ENCODE measurements around the gene MAD1L1.

The MAD1L1 gene

GRCh38 chr7:2201686-2202360, 30.9 kb downstream of the MAD1L1 start:
- DNase-seq (ENCODE audit: low read depth, low spot score): no peak

- no peak for DNase-seq (ENCODE audit: low read depth, low spot score)
These were observed 31.6 kb downstream of the MAD1L1 start for GRCh38 chr7:2201128-2201527.

- DNase-seq (ENCODE audit: low read depth, low spot score): no peak
These were observed 32.2 kb downstream of the MAD1L1 start for GRCh38 chr7:2200584-2200980.

- DNase-seq (ENCODE audit: low read depth, low spot score): no peak
These were observed 32.7 kb downstream of the MAD1L1 start for GRCh38 chr7:2199956-2200583.

- no peak for DNase-seq (ENCODE audit: low read depth, low spot score)
These were observed 33.2 kb downstream of the MAD1L1 start for GRCh38 chr7:2199528-2199927.

- DNase-seq (ENCODE audit: low read depth, low spot score): no peak
These were observed 34.0 kb downstream of the MAD1L1 start for GRCh38 chr7:2198760-2199159.

GRCh38 chr7:2198206-2198605, 34.5 kb downstream of the MAD1L1 start:
- no peak for DNase-seq (ENCODE audit: low read depth, low spot score)

- DNase-seq (ENCODE audit: low read depth, low spot score): no peak
These were observed 35.1 kb downstream of the MAD1L1 start for GRCh38 chr7:2197436-2198155.

GRCh38 chr7:2196381-2197378, 36.1 kb downstream of the MAD1L1 start:
- DNase-seq (ENCODE audit: low read depth, low spot score): no peak

GRCh38 chr7:2195400-2196246, 37.1 kb downstream of the MAD1L1 start:
- no peak for DNase-seq (ENCODE audit: low read depth, low spot score)

- no peak for DNase-seq (ENCODE audit: low read depth, low spot score)
These were observed 39.0 kb downstream of the MAD1L1 start for GRCh38 chr7:2193575-2194305.

GRCh38 chr7:2192831-2193534, 39.8 kb downstream of the MAD1L1 start:
- DNase-seq (ENCODE audit: low read depth, low spot score): no peak

GRCh38 chr7:2191016-2191415, 41.7 kb downstream of the MAD1L1 start:
- DNase-seq (ENCODE audit: low read depth, low spot score): peak; percentile 69

- DNase-seq (ENCODE audit: low read depth, low spot score): peak; percentile 78
These were observed 42.2 kb downstream of the MAD1L1 start for GRCh38 chr7:2190531-2190930.

- no peak for DNase-seq (ENCODE audit: low read depth, low spot score)
These were observed 46.6 kb downstream of the MAD1L1 start for GRCh38 chr7:2186166-2186565.

GRCh38 chr7:2185715-2186114, 47.0 kb downstream of the MAD1L1 start:
- DNase-seq (ENCODE audit: low read depth, low spot score): no peak

- no peak for DNase-seq (ENCODE audit: low read depth, low spot score)
These were observed 50.3 kb downstream of the MAD1L1 start for GRCh38 chr7:2182461-2182860.

GRCh38 chr7:2181077-2181854, 51.5 kb downstream of the MAD1L1 start:
- no peak for DNase-seq (ENCODE audit: low read depth, low spot score)

- peak; percentile 21 for DNase-seq (ENCODE audit: low read depth, low spot score)
These were observed 52.7 kb downstream of the MAD1L1 start for GRCh38 chr7:2180081-2180480.

Data from astrocyte of the hippocampus (primary cell).